COR-L47 (cell line): ENCODE data around the gene MCAM.
A peak's percentile ranks its signal among the peaks of the same experiment; 100 is the strongest.

ENCODE experiments used
- DNase-seq: peaks from one replicate; lab custom pipeline; 2025; lab: John Stamatoyannopoulos, UW

Gene MCAM

GRCh38 chr11:119329320-119329719 lies 12.4 kb upstream of the MCAM start:
- no peak for DNase-seq

- no peak for DNase-seq
Observed at GRCh38 chr11:119324189-119324588, 7.3 kb upstream of the MCAM start.

GRCh38 chr11:119323532-119324033 lies 6.7 kb upstream of the MCAM start:
- peak; percentile 68 for DNase-seq

- DNase-seq, result no peak
Observed at GRCh38 chr11:119322921-119323531, 6.1 kb upstream of the MCAM start.

GRCh38 chr11:119322360-119322739 lies 5.4 kb upstream of the MCAM start:
- DNase-seq, result no peak

- DNase-seq, result no peak
Observed at GRCh38 chr11:119320776-119321524, 4.0 kb upstream of the MCAM start.

GRCh38 chr11:119320240-119320775 lies 3.4 kb upstream of the MCAM start:
- DNase-seq, result no peak

GRCh38 chr11:119319700-119320239 lies 2.8 kb upstream of the MCAM start:
- DNase-seq, result no peak

- DNase-seq, result no peak
Observed at GRCh38 chr11:119319136-119319699, 2.3 kb upstream of the MCAM start.

GRCh38 chr11:119318240-119319135 lies 1.6 kb upstream of the MCAM start:
- no peak for DNase-seq

- no peak for DNase-seq
Observed at GRCh38 chr11:119317592-119318239, 786 bp upstream of the MCAM start.

GRCh38 chr11:119316016-119316728 lies 758 bp downstream of the MCAM start:
- peak; percentile 77 for DNase-seq

- DNase-seq, result peak; percentile 41
Observed at GRCh38 chr11:119315131-119316015, 1.6 kb downstream of the MCAM start.

GRCh38 chr11:119314726-119315125 lies 2.2 kb downstream of the MCAM start:
- DNase-seq, result no peak

- no peak for DNase-seq
Observed at GRCh38 chr11:119310682-119311052, 6.3 kb downstream of the MCAM start.

GRCh38 chr11:119309953-119310681 lies 6.8 kb downstream of the MCAM start:
- no peak for DNase-seq

- no peak for DNase-seq
Observed at GRCh38 chr11:119309411-119309810, 7.5 kb downstream of the MCAM start.

GRCh38 chr11:119307974-119308373 lies 9.0 kb downstream of the MCAM start:
- no peak for DNase-seq

- DNase-seq, result no peak
Observed at GRCh38 chr11:119307219-119307618, 9.7 kb downstream of the MCAM start.
